ENCODE results near the gene ZNF532.

ZNF532 gene

DNA sequence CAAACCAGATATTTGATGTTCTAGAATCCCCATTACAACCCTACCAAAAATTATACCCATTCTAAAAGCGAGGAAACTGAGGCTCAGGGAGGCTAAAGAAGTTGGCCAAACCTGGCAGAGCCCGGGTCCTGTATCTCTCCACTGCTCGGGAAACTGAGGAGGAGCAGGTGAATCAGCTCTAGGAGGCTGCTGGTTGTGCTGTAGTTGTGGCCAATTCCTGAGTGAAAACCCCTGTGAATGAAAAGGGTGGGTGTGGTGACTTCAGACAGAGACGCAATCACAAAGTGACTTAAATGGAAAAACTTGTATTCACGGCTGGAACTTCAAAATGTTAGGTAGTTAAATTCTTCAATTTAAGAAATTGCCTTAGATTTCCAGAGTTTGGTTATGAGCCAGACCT lies 169.3 kb downstream of the ZNF532 start:
- TF ChIP-seq GATA2 (IDR thresholded peaks at IDR 0.05; ENCODE audit: low read depth, low read length) (no peak), GATA3 (IDR thresholded peaks at IDR 0.05; ENCODE audit: low read depth, low read length) (no peak)

DNA sequence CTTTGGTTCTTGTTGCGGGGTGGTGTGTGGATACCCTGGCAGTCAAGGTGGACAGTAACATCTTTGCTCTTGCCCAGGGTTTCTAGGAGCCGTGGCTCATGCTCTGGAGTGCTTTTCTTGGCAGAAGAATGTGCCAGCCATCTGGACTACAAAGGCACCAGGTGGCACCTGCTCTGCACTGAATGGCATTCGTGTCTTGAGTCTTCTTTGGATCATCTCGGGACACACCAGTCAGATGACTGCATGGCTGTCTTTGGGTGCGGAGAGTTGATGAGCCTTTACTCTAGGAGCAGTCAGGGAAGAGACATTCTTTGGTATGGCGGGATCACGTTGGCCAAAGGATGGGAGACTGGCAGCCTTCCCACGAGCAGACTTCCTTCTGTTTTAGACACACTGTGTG lies 170.9 kb downstream of the ZNF532 start:
- no peak for TF ChIP-seq GATA2 (IDR thresholded peaks at IDR 0.05; ENCODE audit: low read depth, low read length)
- no peak for TF ChIP-seq GATA3 (IDR thresholded peaks at IDR 0.05; ENCODE audit: low read depth, low read length)

Measured in SH-SY5Y (cell line).